ENCODE results near the gene RNF157.

Gene RNF157

DNA sequence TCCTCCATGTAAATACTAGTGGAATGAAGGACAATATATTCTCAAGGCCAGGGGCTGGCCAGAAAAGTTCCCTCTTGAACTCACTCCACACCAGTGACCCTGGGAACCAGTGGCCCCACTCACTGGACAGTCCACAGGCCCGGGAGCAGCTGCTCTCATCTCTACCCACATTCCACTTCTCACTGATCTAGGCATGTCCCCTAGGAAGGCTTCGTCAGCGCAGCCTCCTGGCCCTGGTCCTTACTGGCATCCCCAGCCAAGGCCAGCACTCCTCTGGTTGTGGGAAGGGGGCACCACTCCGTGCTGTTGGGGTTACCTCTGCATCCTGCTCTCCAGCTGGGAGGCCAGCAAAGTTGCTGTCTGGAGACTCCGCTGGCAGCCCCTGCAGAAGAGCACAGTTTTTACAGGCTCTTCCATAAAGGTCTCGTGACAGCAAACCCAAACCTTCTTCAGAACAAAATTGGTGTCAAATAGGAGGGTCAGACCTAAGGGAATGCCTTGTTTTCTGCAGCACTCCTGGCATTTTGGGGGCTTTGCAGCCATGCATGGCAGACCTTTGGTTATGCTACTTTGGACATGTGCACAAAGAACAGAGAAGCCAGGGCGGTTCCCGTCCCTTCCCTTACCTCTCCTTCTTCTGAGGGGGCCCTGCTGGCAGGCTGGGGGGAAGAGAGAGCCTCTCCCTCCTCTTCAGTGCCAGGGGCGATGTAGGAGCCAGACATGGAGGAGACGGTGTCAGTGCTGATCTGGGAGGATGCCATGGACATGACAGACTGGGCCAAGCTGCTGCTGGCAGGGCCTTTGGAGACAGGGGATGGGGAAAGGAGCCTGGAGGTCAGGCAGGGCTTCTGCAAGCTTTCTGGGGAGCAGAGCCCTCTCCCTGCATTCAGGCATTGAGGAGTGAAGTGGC is 85.1 kb downstream of the RNF157 start:
- DNase-seq: no peak

DNA sequence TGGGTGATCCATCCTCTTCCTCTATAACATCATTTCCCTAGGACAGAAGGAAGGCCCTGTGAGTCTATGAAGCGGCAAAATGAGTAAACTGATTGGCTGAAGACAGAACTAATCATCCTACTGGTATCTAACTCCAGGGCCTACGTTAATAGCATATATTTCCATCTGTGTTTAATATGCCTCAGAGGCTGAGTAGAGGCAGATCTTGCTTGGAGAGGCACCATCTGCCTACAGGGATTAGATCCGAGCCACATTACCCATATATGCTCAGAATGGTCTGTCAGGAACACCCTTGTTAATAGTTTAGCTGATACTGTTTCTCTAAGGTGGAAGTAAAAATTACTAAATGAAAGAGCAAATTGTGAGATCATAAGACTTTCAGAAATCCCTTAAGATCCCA is 86.0 kb downstream of the RNF157 start:
- no peak for DNase-seq

DNA sequence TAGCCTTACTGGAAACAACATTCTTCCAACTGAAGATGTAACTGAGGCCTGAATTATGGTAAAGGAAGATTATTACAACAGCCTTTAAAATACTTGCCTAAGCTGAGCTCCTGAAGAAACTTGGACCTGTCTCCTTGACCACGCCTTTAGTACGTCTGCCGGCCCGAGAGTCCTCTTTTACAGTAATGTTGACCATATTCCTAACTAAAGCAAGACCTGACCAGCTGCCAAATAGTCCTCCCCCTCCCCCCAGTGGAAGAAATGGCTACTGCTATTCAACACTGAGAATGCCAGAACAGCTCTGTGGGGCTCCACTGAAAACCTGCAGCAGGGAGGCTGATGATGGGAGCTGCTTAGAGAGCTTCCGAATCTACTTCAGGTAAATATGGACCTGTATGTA is 86.7 kb downstream of the RNF157 start:
- peak; percentile 14 for DNase-seq

DNA sequence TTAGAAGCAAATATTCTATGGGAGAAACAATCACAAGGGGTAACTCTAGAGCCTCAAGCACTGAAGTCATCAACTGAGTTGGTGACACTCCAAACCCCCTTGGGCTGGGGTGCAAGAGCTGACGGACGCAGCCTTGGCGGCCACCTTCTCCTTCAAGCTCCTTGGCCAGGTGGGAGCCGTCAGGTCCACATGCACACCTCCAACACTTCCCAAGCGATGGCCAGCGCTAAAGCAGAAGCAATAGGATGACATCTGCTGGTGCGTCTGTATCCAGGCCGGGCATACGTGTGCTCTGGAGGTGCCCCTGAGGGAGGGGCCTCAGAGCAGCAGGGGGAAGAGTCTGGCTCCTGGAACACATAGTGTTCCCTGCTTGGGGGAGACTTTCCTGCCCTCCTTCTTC is 87.1 kb downstream of the RNF157 start:
- DNase-seq: no peak

DNA sequence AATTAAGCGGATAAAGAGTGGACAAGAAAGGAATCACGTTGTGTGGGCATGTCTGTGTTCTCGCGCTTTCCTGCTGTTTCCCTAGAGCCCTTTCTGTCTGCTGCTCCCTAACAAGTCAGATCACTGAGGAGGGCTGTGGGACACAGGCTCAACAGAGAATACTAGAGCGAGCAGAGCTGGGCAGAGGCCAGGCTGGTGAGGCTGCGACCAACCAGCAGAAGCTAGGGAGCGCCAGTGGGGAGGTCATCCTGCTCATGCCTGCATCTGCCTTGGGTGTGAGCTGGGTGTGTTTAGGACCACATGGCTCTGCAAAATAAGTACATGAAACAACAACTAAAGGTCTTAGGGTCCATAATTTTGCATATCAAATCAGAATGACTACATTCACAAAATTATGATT is 87.7 kb downstream of the RNF157 start:
- no peak for DNase-seq

DNA sequence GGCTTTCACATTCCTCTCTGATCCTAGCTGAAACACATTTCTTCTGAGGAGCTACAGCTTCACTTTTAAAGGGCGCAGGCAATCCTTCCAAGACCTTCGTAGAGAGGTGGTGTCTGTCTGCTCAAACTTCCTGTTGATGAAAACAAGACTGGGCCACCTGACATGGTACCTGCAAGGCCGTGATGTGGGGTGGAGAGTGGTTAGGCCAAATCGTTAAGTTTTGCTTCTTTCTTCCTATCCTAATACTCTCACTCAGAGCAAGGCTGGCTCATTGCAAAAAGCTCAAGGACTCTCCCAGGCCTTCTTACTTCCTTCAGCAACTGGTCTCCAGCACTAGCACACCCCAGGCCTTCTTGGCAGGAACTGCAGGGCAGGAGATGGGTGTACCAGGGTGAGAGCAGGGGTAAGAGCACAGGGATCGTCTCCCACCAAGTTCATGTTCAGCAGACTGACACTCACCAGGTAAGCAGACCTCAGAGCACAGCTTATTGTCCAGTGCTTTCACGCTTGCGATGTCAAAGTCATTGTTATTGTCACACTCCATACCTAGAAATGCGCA is 88.3 kb downstream of the RNF157 start:
- DNase-seq: no peak

DNA sequence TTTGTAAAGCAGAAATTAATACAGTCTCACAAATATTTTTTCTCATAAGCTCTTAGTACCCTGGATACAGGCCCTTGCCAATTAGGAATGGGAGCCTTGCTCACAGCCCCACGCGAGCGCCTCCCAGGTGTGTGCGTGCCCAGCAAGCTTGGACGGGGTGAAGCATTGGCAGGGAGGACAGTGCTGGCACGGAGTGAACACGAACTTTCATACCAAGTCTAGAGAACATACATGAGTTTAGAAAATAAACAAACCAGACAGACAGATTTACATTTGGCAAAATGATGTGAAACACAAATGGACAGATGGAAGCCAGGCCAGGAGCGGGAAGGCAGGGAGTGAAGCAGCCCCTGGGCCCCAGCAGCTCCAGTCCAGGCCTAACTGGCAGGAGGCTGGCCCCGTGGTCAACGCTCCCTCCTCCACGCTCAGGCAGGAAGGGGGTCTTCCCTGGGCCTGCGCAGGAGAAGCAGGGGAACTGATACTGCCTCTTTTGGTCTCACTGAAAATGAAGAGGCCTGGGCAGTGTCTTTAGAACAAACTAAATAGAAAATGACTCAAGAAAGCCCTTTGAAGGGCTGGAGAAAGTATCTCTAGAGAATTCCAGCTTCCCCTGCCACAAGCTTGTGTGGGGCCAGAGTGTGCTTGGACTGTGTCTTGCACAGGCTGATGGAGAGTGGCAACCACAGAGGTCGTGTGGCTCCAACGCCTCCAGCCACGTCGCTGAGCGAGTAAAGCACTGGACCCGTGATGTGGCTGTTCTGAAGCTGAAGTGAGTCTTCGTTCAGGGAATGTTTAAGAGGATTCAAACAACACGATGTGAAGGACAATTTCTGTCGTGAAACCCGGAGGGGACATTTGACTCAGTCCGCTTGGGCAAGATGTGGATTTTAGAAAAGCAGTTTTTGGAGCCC is 89.3 kb downstream of the RNF157 start:
- no peak for DNase-seq

DNA sequence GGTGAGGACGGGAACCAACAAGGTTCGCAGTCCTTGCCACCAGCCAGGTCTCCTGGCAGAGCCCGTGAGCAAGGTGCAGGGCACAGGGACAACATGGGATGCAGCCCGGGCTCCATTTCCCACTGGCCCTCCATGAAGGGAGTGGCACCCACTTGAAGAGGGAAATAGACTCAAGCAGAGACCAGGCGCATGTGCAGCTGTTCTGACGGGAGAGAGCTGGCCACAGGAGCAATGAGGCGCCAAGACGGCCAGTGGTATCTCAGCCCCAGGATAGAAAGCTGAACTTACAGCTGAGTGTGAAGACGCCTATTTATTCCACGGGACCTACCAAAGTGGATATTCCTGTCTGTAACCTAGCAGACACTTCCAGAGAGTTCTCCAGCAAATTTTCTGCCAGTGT is 91.1 kb downstream of the RNF157 start:
- no peak for DNase-seq

DNA sequence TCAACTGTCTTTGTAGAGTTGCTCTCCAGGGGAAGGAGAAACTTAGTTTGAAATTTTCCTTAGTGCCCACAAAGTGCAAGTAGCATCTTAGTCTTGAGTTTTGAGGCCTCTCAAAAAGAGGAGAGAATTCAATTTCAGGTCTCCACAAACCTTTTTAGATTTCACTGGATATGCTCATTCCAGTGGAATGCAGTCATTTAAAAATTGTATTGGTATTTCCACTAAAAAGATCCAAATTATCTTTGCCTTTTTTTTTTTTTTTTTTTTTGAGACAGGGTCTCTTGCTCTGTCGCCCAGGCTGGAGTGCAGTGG is 92.3 kb downstream of the RNF157 start:
- no peak for DNase-seq

DNA sequence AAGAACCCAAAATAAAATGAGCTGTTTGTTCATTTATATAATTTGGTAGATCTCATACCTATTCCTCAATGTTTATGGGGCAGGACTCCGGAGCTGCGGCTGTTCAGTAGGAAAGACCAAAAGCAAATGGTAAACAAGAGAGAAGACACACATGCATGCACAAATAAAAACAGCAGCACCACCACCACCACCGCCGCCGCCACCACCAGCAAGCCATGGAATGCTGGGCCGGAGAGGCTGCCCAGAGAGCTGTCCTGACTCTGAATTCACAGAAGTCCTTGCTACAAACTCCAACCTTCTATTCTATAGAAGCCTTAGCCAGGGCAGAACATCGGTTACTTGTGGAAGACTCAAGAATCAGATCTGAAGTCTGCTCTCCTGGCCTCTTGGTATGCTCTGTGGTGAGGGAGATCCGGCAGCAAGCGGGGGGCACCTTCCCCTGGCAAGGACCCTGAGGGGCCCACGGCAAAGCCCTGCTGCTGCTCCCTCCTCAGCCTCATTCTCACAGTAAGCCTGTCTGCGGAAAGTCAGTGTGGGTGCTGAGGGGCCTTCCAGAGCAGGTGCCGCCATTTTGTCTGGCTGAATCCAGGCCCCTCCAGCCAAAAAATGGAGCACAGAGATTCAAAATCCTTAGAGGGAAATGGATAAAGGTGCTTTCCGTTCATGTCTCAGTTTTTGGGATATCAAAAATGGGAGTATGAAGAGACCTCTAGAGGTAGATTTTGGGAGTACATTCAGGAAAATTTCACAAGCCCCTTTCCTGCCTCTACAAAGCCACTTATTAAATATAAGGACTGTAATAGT is 92.9 kb downstream of the RNF157 start:
- DNase-seq: peak; percentile 19

DNA sequence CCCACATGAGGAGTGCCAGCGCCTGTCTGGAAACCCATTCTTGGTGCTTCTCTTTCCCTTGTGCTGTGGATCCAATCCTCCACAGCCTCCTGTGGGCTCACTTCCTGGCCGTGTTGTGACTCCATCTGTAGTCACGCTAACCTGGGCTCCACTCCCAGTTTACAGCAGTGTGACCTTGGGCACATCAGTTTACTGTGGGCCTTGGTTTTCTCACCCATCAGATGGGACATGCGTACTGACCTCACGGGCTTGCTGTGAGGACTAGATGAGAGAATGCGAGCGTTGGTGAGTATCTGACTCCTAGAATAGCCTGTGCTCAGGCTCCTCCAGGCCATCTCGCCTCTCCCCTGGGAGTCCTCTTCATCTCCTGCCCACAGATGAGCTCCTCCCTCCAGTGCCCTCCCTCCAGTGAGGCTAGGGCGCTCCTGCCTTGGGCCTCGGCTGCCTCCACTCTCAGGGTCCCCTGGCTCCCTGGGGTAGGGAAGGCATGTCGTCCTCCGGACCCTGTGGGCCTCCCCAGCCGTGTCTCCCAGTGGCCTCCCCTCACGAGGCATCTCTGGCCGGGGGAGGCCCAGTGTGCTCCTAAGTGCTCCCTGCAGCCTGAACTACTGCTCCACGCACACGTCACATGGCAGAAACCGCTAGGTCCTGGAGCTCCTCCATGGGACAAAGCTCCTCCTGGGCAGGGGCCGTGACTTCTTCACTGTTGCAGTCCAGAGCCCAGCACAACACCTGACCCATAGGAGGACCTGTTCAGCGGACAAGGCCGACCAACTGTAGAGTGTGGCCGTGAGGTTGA is 94.0 kb downstream of the RNF157 start:
- DNase-seq: no peak

DNA sequence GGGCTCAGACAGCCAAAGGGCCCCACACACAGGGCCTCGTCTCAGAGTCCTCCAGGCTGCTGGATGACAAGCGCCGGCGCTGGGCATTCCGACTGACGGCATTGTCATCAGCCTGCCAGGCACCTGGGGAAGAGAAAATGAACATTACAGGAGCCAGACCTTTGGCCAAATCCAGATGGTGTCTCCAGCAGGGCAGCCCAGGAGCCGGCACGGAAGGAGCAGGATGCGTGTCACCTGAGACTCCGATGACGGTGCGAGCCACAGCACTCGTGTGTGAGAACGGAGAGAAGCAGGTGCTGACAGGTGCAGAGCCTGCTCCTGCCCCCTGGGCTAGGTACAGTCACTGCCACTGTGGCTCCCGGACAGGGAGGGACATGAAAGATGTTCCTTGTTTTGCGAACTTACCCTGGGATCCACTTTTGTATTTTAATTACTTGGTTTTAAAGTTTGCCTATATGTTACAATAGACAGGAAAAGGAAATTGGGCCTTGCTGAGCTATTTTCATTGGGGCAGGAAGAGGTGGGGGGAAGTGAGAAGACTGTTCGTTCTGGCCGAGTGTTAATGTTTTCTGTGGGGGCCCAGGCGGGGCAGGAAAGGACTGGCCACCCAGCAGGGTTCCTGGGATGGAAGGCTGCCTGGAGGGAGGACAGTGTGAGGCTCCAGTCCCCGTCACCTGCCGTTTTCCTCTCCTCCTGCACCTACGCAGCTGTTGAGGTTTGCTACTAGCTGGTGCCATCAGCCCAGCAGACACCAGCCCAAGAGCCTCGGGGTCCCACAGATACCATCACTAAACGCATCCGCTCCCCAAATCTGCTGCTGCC is 94.9 kb downstream of the RNF157 start:
- no peak for DNase-seq

DNA sequence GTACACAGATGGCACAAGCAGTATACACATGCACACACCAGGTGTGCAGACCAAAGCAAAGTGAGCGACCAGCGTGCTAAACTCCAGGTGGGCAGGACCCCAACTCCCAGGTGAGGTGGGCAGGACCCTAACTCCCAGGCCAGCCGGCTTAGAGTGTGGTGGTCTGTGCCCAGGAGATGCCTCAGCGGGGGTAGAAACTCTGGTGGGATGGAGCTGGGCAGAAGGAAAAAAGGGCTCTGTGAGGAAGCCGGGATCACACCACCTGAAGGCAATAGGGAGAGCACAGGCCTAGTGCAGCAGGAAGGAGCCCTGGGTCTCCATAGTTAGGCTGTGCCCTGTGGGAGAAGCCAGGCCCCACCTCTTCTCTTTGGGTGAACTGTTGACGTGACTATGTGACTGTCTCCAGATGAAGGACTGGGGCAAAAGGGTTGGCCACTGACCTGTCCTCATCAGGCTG is 97.7 kb downstream of the RNF157 start:
- no peak for DNase-seq

DNA sequence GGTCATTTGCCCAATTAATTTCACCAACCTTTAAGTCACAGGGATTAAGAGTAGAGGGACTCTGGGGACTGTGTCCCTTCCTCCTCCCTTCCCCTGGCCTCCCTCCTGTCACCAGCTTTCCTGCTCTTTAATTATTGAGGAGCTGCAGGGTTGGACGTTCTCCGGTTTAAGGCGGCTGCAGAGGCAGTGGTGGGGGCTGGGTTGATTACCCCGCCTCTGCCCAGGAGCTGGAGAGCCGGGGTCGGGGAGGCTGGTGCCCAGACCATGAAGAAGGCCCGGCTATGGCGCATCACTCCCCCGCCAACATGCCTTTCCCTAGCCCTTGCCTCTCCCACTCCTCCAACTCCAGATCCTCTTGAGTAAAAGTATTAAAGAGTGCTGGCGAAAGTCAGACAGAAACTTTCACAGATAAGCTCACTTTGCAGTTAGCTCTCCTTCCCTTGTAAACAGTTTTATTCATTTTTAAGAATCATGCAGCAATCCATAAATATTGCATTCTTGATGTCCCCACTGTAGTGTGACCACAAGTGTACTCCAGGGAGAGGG is 98.2 kb downstream of the RNF157 start:
- no peak for DNase-seq

DNA sequence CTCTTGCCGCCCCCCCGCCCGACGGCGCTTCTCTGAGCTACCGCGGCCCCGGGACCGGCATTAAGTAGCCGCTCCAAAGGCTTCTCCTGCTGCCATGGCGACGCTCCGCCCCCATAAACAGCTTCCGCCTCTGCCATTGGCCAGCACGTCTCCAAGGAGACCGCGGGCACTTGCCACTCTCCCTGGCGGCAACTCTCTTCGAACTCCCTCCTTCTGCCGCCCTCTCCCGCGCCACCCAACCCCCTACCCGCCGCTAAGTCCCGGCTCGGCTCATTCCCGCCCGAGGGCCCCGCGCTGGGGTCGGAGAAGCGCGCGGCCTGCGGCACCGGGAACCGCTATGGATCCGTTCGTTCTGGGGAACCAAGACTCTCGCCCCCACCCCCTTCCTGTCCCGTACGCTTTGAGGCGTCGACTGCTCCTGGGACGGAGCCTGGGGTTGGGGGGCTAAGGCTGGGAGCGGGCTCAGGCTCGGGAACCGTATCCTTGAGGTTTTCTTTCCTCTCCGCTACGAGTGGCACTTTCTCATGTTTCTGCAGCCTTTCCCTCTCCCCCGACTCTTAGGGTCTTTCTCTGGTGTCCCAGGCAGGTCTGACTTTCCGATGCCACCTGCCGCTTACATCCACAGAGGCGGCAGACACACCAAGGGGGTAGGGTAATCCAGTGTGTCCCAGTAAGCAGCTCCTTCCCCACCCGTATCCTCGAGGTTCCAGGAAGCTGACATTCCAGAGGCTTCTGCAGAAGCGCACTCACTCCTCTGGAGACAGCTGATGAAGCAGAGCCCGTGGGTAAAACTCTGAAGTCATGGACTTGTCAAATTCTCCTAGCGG is 98.9 kb downstream of the RNF157 start, which contains the start of gene FOXJ1:
FOXJ1 (minus strand) TSS at position 34 of the 827 bp plus-strand sequence. CDS start 850 bp downstream, outside the sequence.
- DNase-seq: peak; percentile 76

DNA sequence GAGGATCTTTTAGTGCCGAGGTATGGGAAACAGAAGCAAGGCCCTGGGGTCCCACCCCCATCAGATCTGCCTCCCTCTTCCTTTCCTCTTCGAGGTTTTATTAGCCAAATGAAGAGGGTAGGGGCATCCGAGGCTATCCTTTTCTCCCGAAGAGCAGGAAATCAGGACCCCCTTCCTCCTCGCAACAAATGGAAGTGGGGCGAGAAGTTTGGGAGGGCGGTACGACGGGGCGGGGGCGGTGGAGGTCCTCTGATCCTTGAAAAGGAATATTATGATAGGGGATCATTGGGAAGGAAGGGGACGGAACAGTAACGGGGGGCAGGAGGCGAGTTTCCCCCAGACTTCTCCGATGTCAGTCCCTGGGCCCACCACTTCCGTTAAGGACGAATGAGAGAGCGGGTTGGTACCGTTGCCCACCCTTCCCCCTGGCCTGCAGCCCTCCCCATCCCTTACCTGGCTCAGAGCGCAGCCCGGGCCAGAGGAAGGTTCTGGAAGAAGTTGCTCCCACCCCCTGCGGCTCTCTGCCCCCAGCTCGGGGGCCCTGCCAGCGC is 99.6 kb downstream of the RNF157 start:
- DNase-seq: no peak

DNA sequence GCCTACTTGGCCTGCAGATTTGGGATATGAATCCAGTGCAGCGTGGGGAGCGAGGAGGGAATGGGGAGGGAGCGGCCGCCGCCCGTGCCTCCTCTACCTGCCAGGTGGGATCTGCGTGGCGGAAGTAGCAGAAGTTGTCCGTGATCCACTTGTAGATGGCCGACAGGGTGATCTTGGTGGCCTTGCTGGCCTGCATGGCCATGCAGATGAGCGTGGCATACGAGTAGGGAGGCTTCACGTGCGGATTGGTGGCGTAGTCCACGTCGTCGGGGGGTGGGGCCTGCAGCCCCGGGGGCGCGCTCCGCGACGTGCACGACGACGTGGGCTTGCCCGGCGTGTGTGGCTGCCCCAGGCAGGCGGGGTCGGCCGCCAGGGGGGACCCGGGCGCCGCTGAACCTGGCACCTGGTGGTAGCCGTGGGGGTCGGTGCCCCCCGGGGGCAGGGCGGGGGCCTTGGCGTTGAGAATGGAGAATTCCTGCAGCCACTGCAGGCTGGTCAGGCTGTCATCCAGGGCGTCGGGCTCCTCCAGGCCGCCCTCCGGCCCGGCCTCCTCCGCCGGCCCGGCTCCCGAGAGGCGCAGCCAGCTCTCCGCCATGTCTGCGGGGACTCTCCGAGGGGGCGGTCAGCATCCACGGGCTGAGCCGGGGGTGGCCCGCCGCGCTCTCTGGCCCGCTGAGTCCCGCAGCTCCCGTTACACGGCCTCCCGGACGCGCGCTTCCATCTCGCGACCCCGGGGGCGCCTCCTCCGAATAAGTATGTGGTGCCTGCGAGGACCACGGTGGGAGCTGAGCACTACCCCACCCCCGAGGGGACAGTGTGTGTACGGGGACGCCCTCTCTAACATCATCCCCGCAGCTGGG is 100.3 kb downstream of the RNF157 start:
- DNase-seq: no peak
